HUES64 (cell line): ENCODE measurements around the gene CD79A.

Source experiments
- H3K27ac ChIP-seq: 2 replicates; pipeline ENCODE4 v1.7.0; 2013; ENCODE audit warnings: low read depth, low read length, inconsistent platforms
- H3K27me3 ChIP-seq: 2 replicates; pipeline ENCODE4 v1.6.1; 2013; ENCODE audit warnings: mild to moderate bottlenecking, low read length; ENCODE audit not compliant: insufficient read depth
- H3K36me3 ChIP-seq: 2 replicates; pipeline ENCODE4 v1.6.1; 2013; ENCODE audit warnings: mild to moderate bottlenecking, low read length; ENCODE audit not compliant: insufficient read depth
- H3K4me1 ChIP-seq: 2 replicates; pipeline ENCODE4 v1.6.1; 2013; ENCODE audit warnings: mild to moderate bottlenecking, low read length, moderate library complexity; ENCODE audit not compliant: insufficient read depth
- H3K4me3 ChIP-seq: 2 replicates; pipeline ENCODE4 v1.5.1; 2013; ENCODE audit warnings: mild to moderate bottlenecking, low read length, moderate library complexity
- H3K9ac ChIP-seq: 2 replicates; pipeline ENCODE4 v1.6.1; 2013; ENCODE audit warnings: mild to moderate bottlenecking, low read depth, low read length
- H3K9me3 ChIP-seq: 2 replicates; pipeline ENCODE4 v1.6.1; 2013; ENCODE audit warnings: low read depth, low read length; ENCODE audit not compliant: insufficient read depth
- WGBS: fragments of 150-250, 120-280 bp; methylation state at CpG from one replicate; pipeline ENCODE4 v1.1.7; 2013; ENCODE audit warnings: missing lambda C conversion rate; 5-methylcytosine and 5-hydroxymethylcytosine counted together

CD79A gene

GRCh38 chr19:41887711-41888382 lies 10.8 kb downstream of the CD79A start:
- Histone ChIP-seq H3K9me3 (no peaks in the 10 kb centered on the region), H3K4me1 (peaks cover 17% of the 10 kb centered on the region), H3K36me3 (peaks cover 11% of the 10 kb centered on the region), H3K4me3 (0 out of 2 replicates have a peak overlapping the region, but pooled peaks have one; percentile 2), H3K27me3 (peaks cover 8% of the 10 kb centered on the region), H3K9ac (peak overlapping the region; percentile 37), H3K27ac (peak overlapping the region; percentile 71)
- whole genome bisulfite sequencing = 32% methylated on average over 10 of the region's 17 CpGs

- Histone ChIP-seq H3K36me3 (peaks cover 11% of the 10 kb centered on the region), H3K27ac (no peak overlapping the region), H3K27me3 (no peaks in the 10 kb centered on the region), H3K9me3 (no peaks in the 10 kb centered on the region), H3K4me1 (peaks cover 17% of the 10 kb centered on the region), H3K9ac (no peak overlapping the region), H3K4me3 (no peak overlapping the region)
- 93% methylated on average over 12 of the region's 12 CpGs for WGBS
Measured at GRCh38 chr19:41888926-41889325, 11.8 kb downstream of the CD79A start.

GRCh38 chr19:41889896-41890295 lies 12.8 kb downstream of the CD79A start:
- 94% methylated on average over 8 of the region's 8 CpGs for WGBS
- H3K4me1 ChIP-seq = peaks cover 17% of the 10 kb centered on the region

GRCh38 chr19:41890936-41891335 lies 13.9 kb downstream of the CD79A start:
- 96% methylated on average over 3 of the region's 4 CpGs for WGBS
- H3K4me3 ChIP-seq = no peak overlapping the region
- no peaks in the 10 kb centered on the region for H3K9me3 ChIP-seq
- H3K27ac ChIP-seq = no peak overlapping the region
- peaks cover 17% of the 10 kb centered on the region for H3K36me3 ChIP-seq
- no peak overlapping the region for H3K9ac ChIP-seq
- H3K4me1 ChIP-seq = peaks cover 21% of the 10 kb centered on the region
- H3K27me3 ChIP-seq = no peaks in the 10 kb centered on the region

More at GRCh38 chr19:41889896-41890295, 12.8 kb downstream of the CD79A start:
- Histone ChIP-seq H3K27ac (no peak overlapping the region), H3K36me3 (peaks cover 11% of the 10 kb centered on the region), H3K27me3 (no peaks in the 10 kb centered on the region), H3K4me3 (no peak overlapping the region), H3K9me3 (no peaks in the 10 kb centered on the region), H3K9ac (no peak overlapping the region)

GRCh38 chr19:41892173-41892902 lies 15.3 kb downstream of the CD79A start:
- Histone ChIP-seq H3K27ac (no peak overlapping the region), H3K9ac (no peak overlapping the region), H3K4me1 (peaks cover 18% of the 10 kb centered on the region), H3K27me3 (no peaks in the 10 kb centered on the region), H3K4me3 (no peak overlapping the region), H3K36me3 (peaks cover 17% of the 10 kb centered on the region), H3K9me3 (no peaks in the 10 kb centered on the region)
- whole genome bisulfite sequencing = 93% methylated on average over 34 of the region's 34 CpGs

GRCh38 chr19:41893899-41894298 lies 16.8 kb downstream of the CD79A start:
- Histone ChIP-seq H3K36me3 (peaks cover 28% of the 10 kb centered on the region), H3K9ac (no peak overlapping the region), H3K4me3 (no peak overlapping the region), H3K4me1 (peaks cover 8% of the 10 kb centered on the region; the same call in 1 of the 2 replicates), H3K9me3 (no peaks in the 10 kb centered on the region), H3K27me3 (no peaks in the 10 kb centered on the region), H3K27ac (no peak overlapping the region)
- WGBS = 83% methylated on average over 6 of the region's 6 CpGs

GRCh38 chr19:41894350-41894749 lies 17.3 kb downstream of the CD79A start:
- Histone ChIP-seq H3K4me1 (peaks cover 8% of the 10 kb centered on the region; the same call in 1 of the 2 replicates), H3K4me3 (no peak overlapping the region), H3K27ac (no peak overlapping the region), H3K9me3 (no peaks in the 10 kb centered on the region), H3K9ac (no peak overlapping the region), H3K27me3 (no peaks in the 10 kb centered on the region), H3K36me3 (peaks cover 27% of the 10 kb centered on the region)
- 92% methylated on average over 14 of the region's 14 CpGs for WGBS

GRCh38 chr19:41895745-41896580 lies 18.9 kb downstream of the CD79A start:
- Histone ChIP-seq H3K4me3 (no peak overlapping the region), H3K27ac (no peak overlapping the region), H3K9me3 (no peaks in the 10 kb centered on the region), H3K4me1 (peaks cover 8% of the 10 kb centered on the region; the same call in 1 of the 2 replicates), H3K9ac (no peak overlapping the region), H3K27me3 (no peaks in the 10 kb centered on the region), H3K36me3 (peaks cover 28% of the 10 kb centered on the region)
- WGBS = 85% methylated on average over 19 of the region's 19 CpGs

GRCh38 chr19:41896581-41896942 lies 19.5 kb downstream of the CD79A start:
- Histone ChIP-seq H3K4me1 (peaks cover 8% of the 10 kb centered on the region; the same call in 1 of the 2 replicates), H3K36me3 (peaks cover 31% of the 10 kb centered on the region), H3K4me3 (no peak overlapping the region), H3K27me3 (no peaks in the 10 kb centered on the region), H3K9me3 (no peaks in the 10 kb centered on the region), H3K9ac (no peak overlapping the region), H3K27ac (no peak overlapping the region)
- 60% methylated on average over 1 of the region's 1 CpG for WGBS

- WGBS = 74% methylated on average over 3 of the region's 3 CpGs
- no peaks in the 10 kb centered on the region for H3K27me3 ChIP-seq
- H3K9me3 ChIP-seq = no peaks in the 10 kb centered on the region
- H3K9ac ChIP-seq = no peak overlapping the region
- no peak overlapping the region for H3K4me3 ChIP-seq
- H3K4me1 ChIP-seq = peaks cover 8% of the 10 kb centered on the region; the same call in 1 of the 2 replicates
- peaks cover 37% of the 10 kb centered on the region for H3K36me3 ChIP-seq
- H3K27ac ChIP-seq = no peak overlapping the region
Measured at GRCh38 chr19:41897181-41897580, 20.1 kb downstream of the CD79A start.

- Histone ChIP-seq H3K4me3 (no peak overlapping the region), H3K9me3 (no peaks in the 10 kb centered on the region), H3K36me3 (peaks cover 44% of the 10 kb centered on the region), H3K4me1 (peaks cover 8% of the 10 kb centered on the region; the same call in 1 of the 2 replicates), H3K27me3 (no peaks in the 10 kb centered on the region), H3K27ac (no peak overlapping the region), H3K9ac (no peak overlapping the region)
- 95% methylated on average over 24 of the region's 24 CpGs for WGBS
Measured at GRCh38 chr19:41897820-41898219, 20.7 kb downstream of the CD79A start.
